Mucosa of descending colon (tissue), 3 donors: Measurements from ENCODE around the gene RAB35. TPM values are rescaled to one million over a fixed set of nuclear protein-coding genes. Genes with fewer than 3 reads are reported as not detected.
"Not testable (repeated sequence)": the region's sequence is repeated elsewhere in the genome, so short reads cannot be mapped to it uniquely, and the experiment has no call there.

Experiments
- ATAC-seq: fragments of 200-7000 bp; cut with Tn5 transposase; one replicate; pipeline ENCODE4 v1.9.1; 2020; ENCODE audit warnings: mild to moderate bottlenecking, moderate library complexity
- DNase-seq, 3 donors: peaks; one replicate each; pipeline ENCODE4 v3.0.0-alpha.2; 2020
- H3K36me3 ChIP-seq: fragments of 200-600 bp; one replicate; pipeline ENCODE4 v1.8.0; 2021; ENCODE audit warnings: low read depth, mild to moderate bottlenecking
- H3K4me1 ChIP-seq: fragments of 200-600 bp; one replicate; pipeline ENCODE4 v1.8.0; 2021; ENCODE audit warnings: low read depth, mild to moderate bottlenecking
- H3K4me3 ChIP-seq: fragments of 200-600 bp; one replicate; pipeline ENCODE4 v1.8.0; 2021; ENCODE audit warnings: mild to moderate bottlenecking
- H3K9me3 ChIP-seq: fragments of 200-600 bp; one replicate; pipeline ENCODE4 v1.8.0; 2021; ENCODE audit warnings: mild to moderate bottlenecking
- CTCF ChIP-seq: fragments of 200-600 bp; IDR thresholded peaks from one replicate; pipeline ENCODE4 v1.8.0; 2022; ENCODE audit warnings: antibody characterized with exemption, mild to moderate bottlenecking
- intact Hi-C, 2 donors: fragments of 100-400 bp; cut with DNase I in 1 of 2; cut with micrococcal nuclease in 1 of 2; formaldehyde crosslinking; loops; one replicate each; pipeline versions ENCODE4 v1.11.0 to v1.11.1; 2022; cut with DNase I, micrococcal nuclease
- microRNA-seq: library from miRNA; unstranded; fragments of <30 nt; microRNA quantifications from one replicate; pipeline ENCODE4, GENCODE V29; 2019
- total RNA-seq, 3 donors: library from RNA; stranded (reverse); fragmentation: NEBNext Ultra II Directional in 2 of 3; extraction: Animal tissue kit (Norgen Biotek cat#: 25700) in 2 of 3; gene quantifications; one replicate each; pipeline versions ENCODE4 v1.2.1 to v1.2.4, GENCODE V29; 2021 to 2023
- donor health status: DM: no; HTN: no; CAD: no; lungs with moderate emphysema.
- donor health status: DM: no; HTN: no; CAD: no.
- donor health status: DM: no; HTN: yes; CAD: no.

Gene RAB35
- total RNA-seq, 3 donors from 2014 or later, result 50.1 to 56.5 (median 51.3) TPM

DNA sequence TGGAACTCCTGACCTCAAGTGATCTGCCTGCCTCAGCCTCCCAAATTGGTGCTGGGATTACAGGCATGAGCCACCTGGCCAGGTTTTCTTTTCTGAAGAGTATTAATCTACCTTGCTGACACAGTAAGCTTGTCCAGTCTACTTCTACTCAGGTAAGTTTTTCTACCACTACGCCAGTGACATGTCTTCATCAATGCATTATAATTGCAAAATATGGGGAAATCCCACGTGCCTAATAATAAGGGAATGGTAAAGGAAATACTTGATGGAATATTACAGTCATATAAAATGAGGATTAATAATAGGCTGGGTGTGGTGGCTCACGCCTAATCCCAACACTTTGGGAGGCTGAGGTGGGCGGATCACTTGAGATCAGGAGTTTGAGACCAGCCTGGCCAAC, 62.3 kb downstream of the RAB35 start:
- H3K4me3 ChIP-seq, result no peak overlapping the region
- intact Hi-C loops, result no loop called here
- H3K36me3 ChIP-seq, result no peaks in the 10 kb centered on the region
- no peaks in the 10 kb centered on the region for H3K9me3 ChIP-seq
- no peak for ATAC-seq
- DNase-seq, result no peak
- no peaks in the 10 kb centered on the region for H3K4me1 ChIP-seq
- TF ChIP-seq CTCF, result no peak

DNA sequence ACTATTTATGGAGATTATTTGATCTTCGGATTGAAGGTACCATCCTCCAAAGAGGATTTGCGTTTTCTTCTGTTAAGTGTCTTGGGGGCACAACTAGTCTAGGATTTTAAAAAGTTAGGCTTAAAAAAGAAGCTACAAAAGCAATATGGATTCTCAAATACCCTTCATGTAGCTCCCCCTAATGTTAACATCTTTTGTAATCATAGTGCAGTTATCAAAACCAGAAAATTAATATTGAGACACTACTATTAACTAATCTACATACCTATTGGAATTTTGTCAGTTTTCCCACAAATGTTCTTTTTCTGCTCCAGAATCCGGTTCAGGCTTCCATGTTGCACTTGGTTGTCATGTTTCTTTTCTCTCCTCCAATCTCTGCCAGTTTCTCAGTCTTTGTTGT, 65.0 kb downstream of the RAB35 start:
- no peak overlapping the region for H3K4me3 ChIP-seq
- DNase-seq (no peak), ATAC-seq (no peak)
- no peaks in the 10 kb centered on the region for H3K9me3 ChIP-seq
- TF ChIP-seq CTCF, result no peak
- no peaks in the 10 kb centered on the region for H3K36me3 ChIP-seq
- intact Hi-C loops, result no loop called here
- H3K4me1 ChIP-seq, result no peaks in the 10 kb centered on the region

DNA sequence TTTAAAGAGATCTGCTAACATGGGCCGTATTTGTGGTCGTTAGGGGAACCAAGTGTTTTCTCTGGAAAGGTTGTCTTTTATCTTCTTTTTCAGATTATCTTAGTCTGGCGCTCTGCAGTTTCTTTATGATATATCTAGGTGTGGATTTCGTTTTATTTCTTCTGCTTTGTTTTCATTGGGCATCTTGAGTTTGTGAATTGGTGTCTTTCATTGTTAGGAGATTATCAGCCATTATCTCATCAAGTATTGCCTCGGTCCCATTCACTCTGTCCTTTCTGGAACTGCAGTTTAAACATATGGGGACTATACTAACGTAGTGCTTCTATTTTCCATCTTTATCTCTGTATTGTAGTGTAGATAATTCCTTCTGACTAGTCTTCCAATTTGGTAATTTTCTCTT, 67.1 kb downstream of the RAB35 start:
- ATAC-seq (no peak), DNase-seq (no peak)
- H3K9me3 ChIP-seq, result no peaks in the 10 kb centered on the region
- H3K4me3 ChIP-seq, result no peak overlapping the region
- intact Hi-C loops, result no loop called here
- H3K36me3 ChIP-seq, result no peaks in the 10 kb centered on the region
- no peaks in the 10 kb centered on the region for H3K4me1 ChIP-seq
- TF ChIP-seq CTCF, result no peak

GRCh38 chr12:120048263-120048662, 68.3 kb downstream of the RAB35 start:
- ATAC-seq (no peak), DNase-seq (no peak)
- Histone ChIP-seq H3K4me1 (no peaks in the 10 kb centered on the region), H3K36me3 (no peaks in the 10 kb centered on the region), H3K9me3 (no peaks in the 10 kb centered on the region), H3K4me3 (no peak overlapping the region)
- TF ChIP-seq CTCF, result no peak
- intact Hi-C loops, result no loop called here

DNA sequence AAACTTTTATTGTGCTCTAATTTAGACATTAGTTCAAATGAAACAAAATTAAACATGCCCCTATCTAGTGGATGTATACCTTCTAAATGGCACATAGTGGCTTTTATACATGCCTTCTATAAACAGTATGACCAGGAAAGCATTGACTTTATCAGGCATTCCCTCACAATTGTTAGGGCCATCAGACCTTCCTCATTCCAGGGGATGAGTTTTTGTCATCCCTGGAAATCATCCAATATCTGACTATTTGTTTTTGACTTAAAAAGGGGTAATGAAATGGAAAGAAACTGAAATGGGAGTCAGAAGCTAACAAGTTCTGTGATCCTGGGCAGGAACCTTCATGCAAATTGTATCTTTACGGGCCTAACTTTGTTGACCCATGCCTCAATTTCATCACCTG, 69.5 kb downstream of the RAB35 start:
- ATAC-seq, result no peak
- no peak for DNase-seq
- Histone ChIP-seq H3K4me3 (no peak overlapping the region), H3K36me3 (no peaks in the 10 kb centered on the region), H3K4me1 (no peaks in the 10 kb centered on the region), H3K9me3 (no peaks in the 10 kb centered on the region)
- intact Hi-C loops, result no loop called here
- TF ChIP-seq CTCF, result no peak

- H3K9me3 ChIP-seq, DNase-seq, intact Hi-C loops, H3K36me3 ChIP-seq, ATAC-seq, H3K4me1 ChIP-seq, H3K4me3 ChIP-seq: not testable (repeated sequence)
Observed at GRCh38 chr12:120045367-120045766, 71.2 kb downstream of the RAB35 start.

Small RNA genes within 50 kb of the gene (microRNA-seq; reads per million reads assigned to microRNA genes)
- gene MIR4498, result not detected

Other genes with a start within 250 kb of the RAB35 start
- gene CIT, start 239.4 kb downstream of the RAB35 start, total RNA-seq, result 10 to 100 TPM in 2 of 3 donors, 1 to 10 TPM in 1; 7.5 to 20.5 (median 11.2) TPM
- gene BICDL1, start 127.5 kb downstream of the RAB35 start, total RNA-seq, result 10 to 100 TPM in 1 of 3 donors, 1 to 10 TPM in 2; 6.7 to 10.6 (median 6.8) TPM
- gene GCN1, start 78.0 kb upstream of the RAB35 start, total RNA-seq, result 100 to 1,000 TPM in 1 of 3 donors, 10 to 100 TPM in 2; 74.6 to 108 (median 76.7) TPM
- 1,000 to 10,000 TPM; 1,175 to 1,810 (median 1,602) TPM for gene RPLP0, start 84.4 kb upstream of the RAB35 start, total RNA-seq
- gene PXN, start 149.0 kb upstream of the RAB35 start, total RNA-seq, result 100 to 1,000 TPM; 117 to 167 (median 146) TPM
- over 10,000 TPM in 2 of 3 donors, 1,000 to 10,000 TPM in 1; 4,682 to 17,144 (median 13,566) TPM for gene RNU4-2, start 175.2 kb upstream of the RAB35 start, total RNA-seq
- gene RNU4-1, start 176.5 kb upstream of the RAB35 start, total RNA-seq, result 1,000 to 10,000 TPM; 2,217 to 4,015 (median 3,130) TPM
- gene SIRT4, start 185.6 kb upstream of the RAB35 start, total RNA-seq, result 1 to 10 TPM in 2 of 3 donors, under 1 TPM in 1; 0.53 to 3.9 (median 2.8) TPM
- not detected for gene PLA2G1B, start 211.0 kb upstream of the RAB35 start, total RNA-seq